H1 (cell line): Measurements from ENCODE around the gene DOCK1. TPM values are rescaled to one million over a fixed set of nuclear protein-coding genes. Genes with fewer than 3 reads are reported as not detected.

Experiments used
- CBX5 ChIP-seq: fragments of 300-800, 300-1000 bp; sonication (generic); IDR thresholded peaks from 2 replicates; pipeline ENCODE4 v1.7.1; 2016; ENCODE audit warnings: antibody characterized with exemption, low read length, low read depth
- CBX8 ChIP-seq: fragments of 300-800, 300-1000 bp; sonication (generic); IDR thresholded peaks from 2 replicates; pipeline ENCODE4 v1.7.1; 2016; ENCODE audit warnings: low read depth, low read length, borderline replicate concordance
- polyA plus RNA-seq, 7 experiments: library from polyadenylated mRNA; depleted of rRNA in 3 of 7; stranded (reverse) in 5 of 7; unstranded in 2 of 7; fragments of >200 nt in 5 of 7; fragments of 200-250 nt in 2 of 7; gene quantifications; 1 replicate in 5 of 7; 2 replicates in 1 of 7; 4 replicates in 1 of 7; pipeline versions ENCODE4 v1.2.1 to v1.2.3, GENCODE V29; 2011 to 2013; ENCODE audit warnings: missing spikeins in 2 of 7, mixed read lengths in 2 of 7
- total RNA-seq: library from RNA; stranded (reverse); fragmentation: NEBNext Ultra II Directional; extraction: Animal tissue kit (Norgen Biotek cat#: 25700); gene quantifications from 2 replicates; pipeline ENCODE4 v1.2.1, GENCODE V29; 2021

DOCK1 gene
- total and polyA plus RNA-seq, 2 of the 8 experiments (the other 6 are each of a cell fraction or from before 2014, with no cell fraction given): 11.6 to 53.0 TPM

- TF ChIP-seq CBX5 (no peak), CBX8 (no peak)
These were observed 388.4 kb downstream of the DOCK1 start (continued) for GRCh38 chr10:127293640-127294039.
